ENCODE measurements around the gene TRABD2A.

GRCh38 chr2:84874381-84875212, 6.3 kb downstream of the TRABD2A start:
- TF ChIP-seq POLR2A (IDR thresholded peaks at IDR 0.05; ENCODE audit: low read depth, low read length) (no peak), TAF1 (IDR thresholded peaks at IDR 0.05; ENCODE audit: low read depth, low read length) (no peak), POLR2AphosphoS5 (IDR thresholded peaks at IDR 0.05; ENCODE audit: low read depth, low read length) (no peak), SPI1 (IDR thresholded peaks at IDR 0.05; ENCODE audit: low read depth, low read length) (no peak)

All from GM12891 (cell line).